A549 (cell line): Measurements from ENCODE around the gene TMEM156. TPM values are rescaled to one million over a fixed set of nuclear protein-coding genes. Genes with fewer than 3 reads are reported as not detected.

Experiments used
- ATAC-seq, 2 experiments: fragments of 200-7000 bp in 1 of 2; fragments of >200 bp in 1 of 2; cut with Nextera tagmentation in 1 of 2; cut with Tn5 transposase in 1 of 2; 3 replicates each; pipeline versions ENCODE4 v1.8.0 to v1.9.1; 2018 to 2020; ENCODE audit warnings: mild to moderate bottlenecking in 1 of 2, moderate library complexity in 1 of 2
- CTCF ChIA-PET: fragments of 300-600 bp; sonication (Branson Sonifier 250); formaldehyde crosslinking; extraction: SDS; loops from one replicate; lab custom pipeline; 2021; ENCODE audit warnings: antibody characterized with exemption, inconsistent platforms; lab: Yijun Ruan, JAX
- POLR2A ChIA-PET: fragments of 350-600 bp; formaldehyde crosslinking; extraction: SDS; loops from one replicate; lab custom pipeline; 2021; ENCODE audit warnings: antibody characterized with exemption, inconsistent platforms; lab: Yijun Ruan, JAX
- DNase-seq, 2 experiments: peaks; one replicate each; pipeline versions ENCODE4 v3.0.0 to v3.0.0-alpha.2; 2011 to 2016; ENCODE audit warnings: low read depth in 1 of 2, low spot score in 1 of 2
- FAIRE-seq: peaks from 2 replicates; lab custom pipeline; 2011; peaks lifted over from hg19 to GRCh38; lab: Jason Lieb, UNC
- H3K27ac ChIP-seq, 2 experiments: fragments of >200 bp; sonication (Bioruptor Twin); formaldehyde crosslinking; 3 replicates each; pipeline ENCODE4 v1.5.1; 2016 to 2017
- H3K4me1 ChIP-seq: fragments of >200 bp; sonication (Bioruptor Twin); formaldehyde crosslinking; 3 replicates; pipeline ENCODE4 v1.6.1; 2016
- H3K4me2 ChIP-seq: fragments of >200 bp; sonication (Bioruptor Twin); formaldehyde crosslinking; 3 replicates; pipeline ENCODE4 v1.6.1; 2016
- H3K4me3 ChIP-seq: fragments of >200 bp; sonication (Bioruptor Twin); formaldehyde crosslinking; 3 replicates; pipeline ENCODE4 v1.5.1; 2016
- H3K9me3 ChIP-seq: fragments of >200 bp; sonication (Bioruptor Twin); formaldehyde crosslinking; 3 replicates; pipeline ENCODE4 v1.6.1; 2016
- BCL3 ChIP-seq: fragments of >200 bp; sonication (Bioruptor Twin); formaldehyde crosslinking; IDR thresholded peaks from 3 replicates; pipeline ENCODE4 v1.6.1; 2016
- CEBPB ChIP-seq, 2 experiments: fragments of >200 bp in 1 of 2; sonication (Bioruptor Twin) in 1 of 2; formaldehyde crosslinking in 1 of 2; IDR thresholded peaks; 2 replicates each; pipeline ENCODE4 v1.6.1; 2012 to 2016
- CHD2 ChIP-seq: fragments of 150-350 bp; IDR thresholded peaks from 2 replicates; pipeline ENCODE4 v1.6.1; 2014; ENCODE audit warnings: low read length; ENCODE audit not compliant: partially characterized antibody
- ELK1 ChIP-seq: fragments of 150-350 bp; IDR thresholded peaks from 2 replicates; pipeline ENCODE4 v1.6.1; 2014; ENCODE audit warnings: low read depth, mild to moderate bottlenecking, low read length
- FOSL2 ChIP-seq, 2 experiments: fragments of 450-650 bp in 1 of 2; fragments of >200 bp in 1 of 2; sonication (Bioruptor Twin) in 1 of 2; formaldehyde crosslinking; IDR thresholded peaks; 2 replicates each; pipeline versions ENCODE4 v1.5.0 to v1.6.1; 2016 to 2020; ENCODE audit warnings: mild to moderate bottlenecking in 1 of 2, moderate library complexity in 1 of 2
- FOXS1 ChIP-seq: fragments of 250-450 bp; sonication (Bioruptor Pico); IDR thresholded peaks from 2 replicates; pipeline ENCODE4 v1.5.0; 2020; ENCODE audit warnings: mild to moderate bottlenecking, moderate library complexity
- HMGXB4 ChIP-seq: fragments of 250-450 bp; sonication (Bioruptor Pico); IDR thresholded peaks from 2 replicates; pipeline ENCODE4 v1.5.0; 2021; ENCODE audit warnings: mild to moderate bottlenecking, moderate library complexity, borderline replicate concordance
- HOXA7 ChIP-seq: fragments of 250-450 bp; sonication (Bioruptor Pico); IDR thresholded peaks from 2 replicates; pipeline ENCODE4 v1.5.0; 2020; ENCODE audit warnings: mild to moderate bottlenecking, moderate library complexity
- HOXB13 ChIP-seq: fragments of 250-450 bp; sonication (Bioruptor Pico); IDR thresholded peaks from 2 replicates; pipeline ENCODE4 v1.5.0; 2020; ENCODE audit warnings: low read depth, mild to moderate bottlenecking, moderate library complexity
- JUNB ChIP-seq: fragments of >200 bp; sonication (Bioruptor Twin); formaldehyde crosslinking; IDR thresholded peaks from 2 replicates; pipeline ENCODE4 v1.6.1; 2016
- KDM1A ChIP-seq: fragments of 200-600 bp; sonication (generic); IDR thresholded peaks from 2 replicates; pipeline ENCODE4 v1.6.1; 2016; ENCODE audit warnings: low read depth, mild to moderate bottlenecking
- KDM5A ChIP-seq: fragments of 200-600 bp; sonication (generic); IDR thresholded peaks from 2 replicates; pipeline ENCODE4 v1.6.1; 2016; ENCODE audit warnings: antibody characterized with exemption, mild to moderate bottlenecking
- MAFK ChIP-seq: fragments of 450-650 bp; IDR thresholded peaks from 2 replicates; pipeline ENCODE4 v1.6.1; 2014; ENCODE audit not compliant: partially characterized antibody
- NPAS2 ChIP-seq: fragments of 250-450 bp; sonication (Bioruptor Pico); IDR thresholded peaks from 2 replicates; pipeline ENCODE4 v1.8.0; 2022; ENCODE audit warnings: mild to moderate bottlenecking, moderate library complexity, borderline replicate concordance
- POLR2AphosphoS2 ChIP-seq: conservative IDR thresholded peaks from 2 replicates; pipeline ENCODE4 v1.6.1; 2012; ENCODE audit warnings: low read length, improper control_type of control experiment, inconsistent platforms
- RCOR1 ChIP-seq: fragments of 150-350 bp; IDR thresholded peaks from 2 replicates; pipeline ENCODE4 v1.6.1; 2014; ENCODE audit warnings: antibody characterized with exemption, low read length, low read depth
- TFCP2L1 ChIP-seq: fragments of 250-450 bp; sonication (Bioruptor Pico); IDR thresholded peaks from 2 replicates; pipeline ENCODE4 v1.5.0; 2021; ENCODE audit warnings: mild to moderate bottlenecking
- TP53 ChIP-seq: fragments of 250-450 bp; sonication (Bioruptor Pico); IDR thresholded peaks from 2 replicates; pipeline ENCODE4 v1.5.0; 2021; ENCODE audit warnings: mild to moderate bottlenecking, moderate library complexity
- ZC3H11A ChIP-seq: fragments of 450-650 bp; IDR thresholded peaks from 2 replicates; pipeline ENCODE4 v1.6.1; 2014; ENCODE audit warnings: antibody characterized with exemption, mild to moderate bottlenecking
- ZNF302 ChIP-seq: fragments of 250-450 bp; sonication (Bioruptor Pico); IDR thresholded peaks from 2 replicates; pipeline ENCODE4 v1.9.0; 2021; ENCODE audit warnings: inconsistent platforms, mild to moderate bottlenecking, moderate library complexity
- WGBS: methylation state at CpG from one replicate; pipeline ENCODE4 v1.1.6; 2017; ENCODE audit errors: missing lambda C conversion rate; 5-methylcytosine and 5-hydroxymethylcytosine counted together
- polyA plus RNA-seq, 4 experiments: library from polyadenylated mRNA; depleted of rRNA in 3 of 4; stranded (reverse); fragments of >200 nt; fragmentation: RNase III in 1 of 4; extraction: RNeasy Plus Mini Kit Qiagen cat#74134 plus additional on column Dnase treatment in 1 of 4; gene quantifications; 2 replicates in 3 of 4; 3 replicates in 1 of 4; pipeline ENCODE4 v1.2.3, GENCODE V29; 2011 to 2017
- TF ChIP-seq, protein P1 (sequence below): IDR thresholded peaks from 2 replicates; pipeline ENCODE4 v1.6.1; 2012
- TF ChIP-seq, protein P2 (sequence below): IDR thresholded peaks from 2 replicates; pipeline ENCODE4 v1.6.1; 2012
- TF ChIP-seq, protein P3 (sequence below): fragments of 450-650 bp; IDR thresholded peaks from 2 replicates; pipeline ENCODE4 v1.6.1; 2014; ENCODE audit warnings: antibody characterized with exemption
- TF ChIP-seq, protein P4 (sequence below): IDR thresholded peaks from 2 replicates; pipeline ENCODE4 v1.6.1; 2012; ENCODE audit warnings: low read depth, borderline replicate concordance

TMEM156 gene
- polyA plus RNA-seq, 2 of the 4 experiments (the other 2 are of a cell fraction), result 10.4 to 45.1 TPM

DNA sequence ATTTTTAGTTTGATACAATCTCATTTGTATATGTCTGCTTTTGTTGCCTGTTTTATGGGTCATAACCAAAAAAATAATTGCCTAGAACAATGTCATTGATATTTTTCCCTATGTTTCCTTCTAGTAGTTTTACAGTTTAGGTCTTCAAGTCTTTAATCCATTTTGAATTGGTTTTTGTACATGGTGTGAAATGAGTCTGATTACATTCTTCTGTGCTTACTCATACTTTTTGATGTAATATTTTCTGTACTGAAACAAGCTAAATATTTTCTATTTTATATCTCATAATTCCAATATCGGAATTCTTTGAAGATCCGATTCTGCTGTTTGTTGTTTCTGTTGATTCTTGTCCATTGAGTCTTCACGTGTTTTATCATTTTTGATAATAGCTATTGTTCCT lies 10.6 kb downstream of the TMEM156 start:
- 98% methylated on average over 3 of the region's 3 CpGs for WGBS
- POLR2A ChIA-PET, result no interaction called here
- CTCF ChIA-PET, result interaction anchor here (0.6 kb wide), 1 partner anchor 575 kb away, joined by 3 read pairs; no protein-coding TSS in a partner anchor
- ATAC-seq, result no peak
- Histone ChIP-seq H3K9me3 (no peaks in the 10 kb centered on the region), H3K4me3 (no peak overlapping the region)
- TF ChIP-seq CEBPB (IDR thresholded peaks at IDR 0.05), result no peak
- no peak for TF ChIP-seq NPAS2 (CRISPR knock-in tag)
- TF ChIP-seq HOXA7 (CRISPR knock-in tag), result no peak
- no peak for TF ChIP-seq BCL3
- no peak for TF ChIP-seq HMGXB4 (CRISPR knock-in tag)
- no peak for TF ChIP-seq MAFK
- TF ChIP-seq, all 56 proteins: peak for 0
- DNase-seq (no peak), FAIRE-seq (no peak)
- peaks cover 14% of the 10 kb centered on the region; the same call in 2 of the 3 replicates for H3K4me1 ChIP-seq
- H3K4me2 ChIP-seq, result no peak overlapping the region
- H3K27ac ChIP-seq, result no peak overlapping the region

DNA sequence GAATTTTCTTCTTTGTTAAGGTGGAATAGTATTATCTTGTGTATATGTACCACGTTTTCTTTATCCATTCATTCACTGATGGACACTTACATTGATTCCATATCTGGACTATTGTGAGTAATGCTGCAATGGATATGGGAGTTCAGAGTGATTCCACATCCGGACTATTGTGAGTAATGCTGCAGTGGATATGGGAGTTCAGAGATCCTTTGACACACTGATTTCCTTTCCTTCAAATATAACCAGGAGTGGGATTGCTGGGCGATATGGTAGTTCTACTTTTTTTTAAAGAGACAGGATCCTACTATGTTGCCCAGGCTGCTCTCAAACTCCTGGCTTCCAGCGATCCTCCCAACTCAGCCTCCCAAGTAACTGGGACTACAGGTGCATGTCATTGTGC lies 12.1 kb downstream of the TMEM156 start:
- H3K4me1 ChIP-seq, result peaks cover 4% of the 10 kb centered on the region; the same call in 2 of the 3 replicates
- ChIA-PET POLR2A (no interaction called here), CTCF (no interaction called here)
- FAIRE-seq (no peak), DNase-seq (no peak), ATAC-seq (no peak)
- H3K4me2 ChIP-seq, result no peak overlapping the region
- H3K27ac ChIP-seq, result no peak overlapping the region
- WGBS, result 80% methylated on average over 4 of the region's 4 CpGs
- no peak overlapping the region for H3K4me3 ChIP-seq
- no peak for TF ChIP-seq FOXS1 (CRISPR knock-in tag)
- no peak for TF ChIP-seq KDM1A
- TF ChIP-seq TP53 (CRISPR knock-in tag), result no peak
- TF ChIP-seq JUNB, result no peak
- no peak for TF ChIP-seq KDM5A
- TF ChIP-seq, protein P1, sequence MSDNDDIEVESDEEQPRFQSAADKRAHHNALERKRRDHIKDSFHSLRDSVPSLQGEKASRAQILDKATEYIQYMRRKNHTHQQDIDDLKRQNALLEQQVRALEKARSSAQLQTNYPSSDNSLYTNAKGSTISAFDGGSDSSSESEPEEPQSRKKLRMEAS, result no peak
- no peaks in the 10 kb centered on the region for H3K9me3 ChIP-seq

GRCh38 chr4:39014028-39014427 lies 18.2 kb downstream of the TMEM156 start:
- no peak for TF ChIP-seq HOXB13 (CRISPR knock-in tag)
- 62% methylated on average over 2 of the region's 2 CpGs for WGBS
- Histone ChIP-seq H3K4me3 (no peak overlapping the region), H3K4me2 (no peak overlapping the region), H3K4me1 (no peaks in the 10 kb centered on the region), H3K9me3 (no peaks in the 10 kb centered on the region), H3K27ac (no peak overlapping the region)
- ChIA-PET CTCF (no interaction called here), POLR2A (no interaction called here)
- ATAC-seq (no peak), DNase-seq (no peak), FAIRE-seq (no peak)

GRCh38 chr4:39004758-39005157 lies 27.5 kb downstream of the TMEM156 start:
- CTCF ChIA-PET, result no interaction called here
- TF ChIP-seq, protein P2, sequence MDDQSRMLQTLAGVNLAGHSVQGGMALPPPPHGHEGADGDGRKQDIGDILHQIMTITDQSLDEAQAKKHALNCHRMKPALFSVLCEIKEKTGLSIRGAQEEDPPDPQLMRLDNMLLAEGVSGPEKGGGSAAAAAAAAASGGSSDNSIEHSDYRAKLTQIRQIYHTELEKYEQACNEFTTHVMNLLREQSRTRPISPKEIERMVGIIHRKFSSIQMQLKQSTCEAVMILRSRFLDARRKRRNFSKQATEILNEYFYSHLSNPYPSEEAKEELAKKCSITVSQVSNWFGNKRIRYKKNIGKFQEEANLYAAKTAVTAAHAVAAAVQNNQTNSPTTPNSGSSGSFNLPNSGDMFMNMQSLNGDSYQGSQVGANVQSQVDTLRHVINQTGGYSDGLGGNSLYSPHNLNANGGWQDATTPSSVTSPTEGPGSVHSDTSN, result no peak
- no peak for TF ChIP-seq JUNB
- no peak for TF ChIP-seq ZNF302 (CRISPR knock-in tag)
- TF ChIP-seq, protein P3, sequence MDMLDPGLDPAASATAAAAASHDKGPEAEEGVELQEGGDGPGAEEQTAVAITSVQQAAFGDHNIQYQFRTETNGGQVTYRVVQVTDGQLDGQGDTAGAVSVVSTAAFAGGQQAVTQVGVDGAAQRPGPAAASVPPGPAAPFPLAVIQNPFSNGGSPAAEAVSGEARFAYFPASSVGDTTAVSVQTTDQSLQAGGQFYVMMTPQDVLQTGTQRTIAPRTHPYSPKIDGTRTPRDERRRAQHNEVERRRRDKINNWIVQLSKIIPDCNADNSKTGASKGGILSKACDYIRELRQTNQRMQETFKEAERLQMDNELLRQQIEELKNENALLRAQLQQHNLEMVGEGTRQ, result no peak
- TF ChIP-seq ELK1, result no peak
- TF ChIP-seq, protein P4, sequence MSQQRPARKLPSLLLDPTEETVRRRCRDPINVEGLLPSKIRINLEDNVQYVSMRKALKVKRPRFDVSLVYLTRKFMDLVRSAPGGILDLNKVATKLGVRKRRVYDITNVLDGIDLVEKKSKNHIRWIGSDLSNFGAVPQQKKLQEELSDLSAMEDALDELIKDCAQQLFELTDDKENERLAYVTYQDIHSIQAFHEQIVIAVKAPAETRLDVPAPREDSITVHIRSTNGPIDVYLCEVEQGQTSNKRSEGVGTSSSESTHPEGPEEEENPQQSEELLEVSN, result no peak
- no peak for TF ChIP-seq ZC3H11A
- no peak for TF ChIP-seq POLR2AphosphoS2
- no peak for TF ChIP-seq FOSL2 (IDR thresholded peaks at IDR 0.05)
- TF ChIP-seq FOSL2 (CRISPR knock-in tag; IDR thresholded peaks at IDR 0.05), result no peak
- TF ChIP-seq TFCP2L1 (CRISPR knock-in tag), result no peak
- no peak for TF ChIP-seq CHD2
- no peak for TF ChIP-seq RCOR1

More at GRCh38 chr4:39004758-39005157, 27.5 kb downstream of the TMEM156 start:
- Histone ChIP-seq H3K27ac (no peak overlapping the region), H3K4me3 (no peak overlapping the region), H3K4me1 (no peaks in the 10 kb centered on the region), H3K9me3 (peaks cover 5% of the 10 kb centered on the region), H3K4me2 (no peak overlapping the region)
- WGBS, result 77% methylated on average over 2 of the region's 2 CpGs
- POLR2A ChIA-PET, result interaction anchor here (0.6 kb wide), 1 partner anchor 36 kb away, joined by 4 read pairs; no protein-coding TSS in a partner anchor
- DNase-seq (no peak), FAIRE-seq (no peak), ATAC-seq (no peak)
